Fibroblast of skin of scalp (primary cell): ENCODE results near the gene SETBP1.
A peak's percentile ranks its signal among the peaks of the same experiment; 100 is the strongest.

Source experiments
- DNase-seq: peaks from one replicate; pipeline ENCODE4 v3.0.0-alpha.2; 2013

Gene SETBP1

GRCh38 chr18:44911260-44911659 lies 230.6 kb downstream of the SETBP1 start:
- DNase-seq = no peak

GRCh38 chr18:44911773-44912172 lies 231.1 kb downstream of the SETBP1 start:
- DNase-seq = no peak

- DNase-seq = no peak
Measured at GRCh38 chr18:44912740-44913478, 232.2 kb downstream of the SETBP1 start.

- no peak for DNase-seq
Measured at GRCh38 chr18:44914028-44914427, 233.3 kb downstream of the SETBP1 start.

GRCh38 chr18:44915213-44915612 lies 234.5 kb downstream of the SETBP1 start:
- no peak for DNase-seq

GRCh38 chr18:44915661-44916060 lies 235.0 kb downstream of the SETBP1 start:
- no peak for DNase-seq

GRCh38 chr18:44916429-44917207 lies 235.9 kb downstream of the SETBP1 start:
- DNase-seq = peak; percentile 21

GRCh38 chr18:44917216-44918141 lies 236.8 kb downstream of the SETBP1 start:
- DNase-seq = no peak

GRCh38 chr18:44918142-44918476 lies 237.4 kb downstream of the SETBP1 start:
- DNase-seq = no peak

- no peak for DNase-seq
Measured at GRCh38 chr18:44920441-44920840, 239.8 kb downstream of the SETBP1 start.

- DNase-seq = no peak
Measured at GRCh38 chr18:44921974-44922373, 241.3 kb downstream of the SETBP1 start.

- no peak for DNase-seq
Measured at GRCh38 chr18:44922968-44923367, 242.3 kb downstream of the SETBP1 start.

GRCh38 chr18:44924785-44925499 lies 244.3 kb downstream of the SETBP1 start:
- DNase-seq = no peak

- peak; percentile 67 for DNase-seq
Measured at GRCh38 chr18:44927127-44927849, 246.6 kb downstream of the SETBP1 start.

- no peak for DNase-seq
Measured at GRCh38 chr18:44934901-44935300, 254.2 kb downstream of the SETBP1 start.

- no peak for DNase-seq
Measured at GRCh38 chr18:44935455-44935854, 254.8 kb downstream of the SETBP1 start.

- no peak for DNase-seq
Measured at GRCh38 chr18:44936485-44936884, 255.8 kb downstream of the SETBP1 start.

GRCh38 chr18:44937960-44938719 lies 257.5 kb downstream of the SETBP1 start:
- no peak for DNase-seq

GRCh38 chr18:44938720-44939665 lies 258.3 kb downstream of the SETBP1 start:
- no peak for DNase-seq

GRCh38 chr18:44941516-44941915 lies 260.8 kb downstream of the SETBP1 start:
- DNase-seq = no peak
